Rectal smooth muscle tissue (tissue), 1 donor: ENCODE measurements around the gene INSYN2A.

ENCODE experiments used
- H3K27ac ChIP-seq: one replicate; pipeline ENCODE4 v1.7.0; 2013; ENCODE audit warnings: low read depth, low read length, inconsistent platforms
- H3K27me3 ChIP-seq: one replicate; pipeline ENCODE4 v1.7.0; 2013; ENCODE audit warnings: low read length; ENCODE audit not compliant: control insufficient read depth, insufficient read depth
- H3K36me3 ChIP-seq: one replicate; pipeline ENCODE4 v1.7.0; 2013; ENCODE audit warnings: low read length; ENCODE audit not compliant: control insufficient read depth, insufficient read depth
- H3K4me1 ChIP-seq: one replicate; pipeline ENCODE4 v1.7.0; 2013; ENCODE audit warnings: low read length; ENCODE audit not compliant: control insufficient read depth, insufficient read depth
- H3K4me3 ChIP-seq: one replicate; pipeline ENCODE4 v1.7.0; 2013; ENCODE audit warnings: low read length
- H3K9ac ChIP-seq: one replicate; pipeline ENCODE4 v1.7.0; 2013; ENCODE audit warnings: low read length

Gene INSYN2A

GRCh38 chr10:127194111-127194510, 2.3 kb downstream of the INSYN2A start:
- no peak overlapping the region for H3K4me3 ChIP-seq
- no peaks in the 10 kb centered on the region for H3K27me3 ChIP-seq
- H3K36me3 ChIP-seq, result no peaks in the 10 kb centered on the region
- no peaks in the 10 kb centered on the region for H3K4me1 ChIP-seq
- H3K27ac ChIP-seq, result no peak overlapping the region
- H3K9ac ChIP-seq, result no peak overlapping the region

- H3K36me3 ChIP-seq, result no peaks in the 10 kb centered on the region
- H3K9ac ChIP-seq, result no peak overlapping the region
- no peak overlapping the region for H3K27ac ChIP-seq
- no peaks in the 10 kb centered on the region for H3K4me1 ChIP-seq
- H3K27me3 ChIP-seq, result no peaks in the 10 kb centered on the region
- no peak overlapping the region for H3K4me3 ChIP-seq
These were observed 3.3 kb downstream of the INSYN2A start for GRCh38 chr10:127193125-127193524.

- Histone ChIP-seq H3K27me3 (no peaks in the 10 kb centered on the region), H3K4me3 (no peak overlapping the region), H3K9ac (no peak overlapping the region), H3K36me3 (no peaks in the 10 kb centered on the region), H3K27ac (no peak overlapping the region), H3K4me1 (no peaks in the 10 kb centered on the region)
These were observed 6.0 kb downstream of the INSYN2A start for GRCh38 chr10:127190427-127190826.

- Histone ChIP-seq H3K4me1 (no peaks in the 10 kb centered on the region), H3K4me3 (no peak overlapping the region), H3K27me3 (no peaks in the 10 kb centered on the region), H3K36me3 (no peaks in the 10 kb centered on the region), H3K9ac (no peak overlapping the region), H3K27ac (no peak overlapping the region)
These were observed 7.2 kb downstream of the INSYN2A start for GRCh38 chr10:127189226-127189625.

- Histone ChIP-seq H3K9ac (no peak overlapping the region), H3K27me3 (no peaks in the 10 kb centered on the region), H3K4me3 (no peak overlapping the region), H3K27ac (no peak overlapping the region), H3K4me1 (no peaks in the 10 kb centered on the region), H3K36me3 (no peaks in the 10 kb centered on the region)
These were observed 9.6 kb downstream of the INSYN2A start for GRCh38 chr10:127186813-127187212.

- Histone ChIP-seq H3K27me3 (no peaks in the 10 kb centered on the region), H3K4me3 (no peak overlapping the region), H3K36me3 (no peaks in the 10 kb centered on the region), H3K9ac (no peak overlapping the region), H3K4me1 (no peaks in the 10 kb centered on the region), H3K27ac (no peak overlapping the region)
These were observed 11.8 kb downstream of the INSYN2A start for GRCh38 chr10:127184582-127184981.

GRCh38 chr10:127182161-127182560, 14.2 kb downstream of the INSYN2A start:
- H3K9ac ChIP-seq, result no peak overlapping the region
- H3K4me1 ChIP-seq, result no peaks in the 10 kb centered on the region
- no peaks in the 10 kb centered on the region for H3K36me3 ChIP-seq

GRCh38 chr10:127179612-127180250, 16.7 kb downstream of the INSYN2A start:
- no peak overlapping the region for H3K27ac ChIP-seq
- no peak overlapping the region for H3K9ac ChIP-seq

More at GRCh38 chr10:127182161-127182560, 14.2 kb downstream of the INSYN2A start:
- no peak overlapping the region for H3K4me3 ChIP-seq
- H3K27ac ChIP-seq, result no peak overlapping the region
- H3K27me3 ChIP-seq, result no peaks in the 10 kb centered on the region

GRCh38 chr10:127176649-127177048, 19.7 kb downstream of the INSYN2A start:
- no peak overlapping the region for H3K9ac ChIP-seq
- H3K4me1 ChIP-seq, result no peaks in the 10 kb centered on the region
- no peaks in the 10 kb centered on the region for H3K27me3 ChIP-seq
- no peak overlapping the region for H3K4me3 ChIP-seq
- H3K27ac ChIP-seq, result no peak overlapping the region
- H3K36me3 ChIP-seq, result no peaks in the 10 kb centered on the region

More at GRCh38 chr10:127179612-127180250, 16.7 kb downstream of the INSYN2A start:
- H3K27me3 ChIP-seq, result no peaks in the 10 kb centered on the region
- H3K4me3 ChIP-seq, result no peak overlapping the region
- no peaks in the 10 kb centered on the region for H3K36me3 ChIP-seq
- no peaks in the 10 kb centered on the region for H3K4me1 ChIP-seq

- Histone ChIP-seq H3K4me3 (no peak overlapping the region), H3K27ac (no peak overlapping the region), H3K36me3 (no peaks in the 10 kb centered on the region), H3K9ac (no peak overlapping the region), H3K27me3 (no peaks in the 10 kb centered on the region), H3K4me1 (no peaks in the 10 kb centered on the region)
These were observed 20.9 kb downstream of the INSYN2A start for GRCh38 chr10:127175357-127176110.

GRCh38 chr10:127174866-127175265, 21.5 kb downstream of the INSYN2A start:
- Histone ChIP-seq H3K9ac (no peak overlapping the region), H3K4me1 (no peaks in the 10 kb centered on the region), H3K27ac (no peak overlapping the region), H3K36me3 (no peaks in the 10 kb centered on the region), H3K27me3 (no peaks in the 10 kb centered on the region), H3K4me3 (no peak overlapping the region)

GRCh38 chr10:127168261-127168660, 28.1 kb downstream of the INSYN2A start:
- no peaks in the 10 kb centered on the region for H3K4me1 ChIP-seq
- no peaks in the 10 kb centered on the region for H3K27me3 ChIP-seq
- H3K4me3 ChIP-seq, result no peak overlapping the region
- H3K27ac ChIP-seq, result no peak overlapping the region
- H3K9ac ChIP-seq, result no peak overlapping the region
- H3K36me3 ChIP-seq, result no peaks in the 10 kb centered on the region

- Histone ChIP-seq H3K4me3 (no peak overlapping the region), H3K27me3 (no peaks in the 10 kb centered on the region), H3K27ac (no peak overlapping the region), H3K36me3 (no peaks in the 10 kb centered on the region), H3K4me1 (peaks cover 5% of the 10 kb centered on the region), H3K9ac (no peak overlapping the region)
These were observed 33.5 kb downstream of the INSYN2A start for GRCh38 chr10:127162841-127163240.
